IPS DF 6.9 (cell line): Measurements from ENCODE around the gene NCR2.
"Not testable (repeated sequence)": the region's sequence is repeated elsewhere in the genome, so short reads cannot be mapped to it uniquely, and the experiment has no call there.

ENCODE experiments used
- DNase-seq: peaks from one replicate; pipeline ENCODE4 v3.0.0-alpha.2; 2013; ENCODE audit warnings: low read depth, low spot score
- H3K27ac ChIP-seq: one replicate; pipeline ENCODE4 v1.5.1; 2013; ENCODE audit warnings: low read length, control low read depth
- H3K27me3 ChIP-seq: 2 replicates; pipeline ENCODE4 v1.6.1; 2013; ENCODE audit warnings: mild to moderate bottlenecking, low read length; ENCODE audit not compliant: control insufficient read depth, insufficient read depth
- H3K36me3 ChIP-seq: 2 replicates; pipeline ENCODE4 v1.6.1; 2013; ENCODE audit warnings: low read length; ENCODE audit not compliant: control insufficient read depth, insufficient read depth
- H3K4me1 ChIP-seq: 2 replicates; pipeline ENCODE4 v1.6.1; 2013; ENCODE audit warnings: low read length; ENCODE audit not compliant: control insufficient read depth, insufficient read depth
- H3K4me3 ChIP-seq: 2 replicates; pipeline ENCODE4 v1.5.1; 2013; ENCODE audit warnings: mild to moderate bottlenecking, low read length
- H3K9me3 ChIP-seq: 2 replicates; pipeline ENCODE4 v1.6.1; 2013; ENCODE audit warnings: low read length, inconsistent platforms; ENCODE audit not compliant: control insufficient read depth, insufficient read depth
- WGBS: extraction: QIAGEN DNeasy Blood & Tissue Kit; methylation state at CpG from one replicate; pipeline ENCODE4 v1.1.7; 2013; ENCODE audit warnings: mixed read lengths, missing lambda C conversion rate; ENCODE audit not compliant: insufficient read length, insufficient coverage; 5-methylcytosine and 5-hydroxymethylcytosine counted together

Gene NCR2

GRCh38 chr6:41335296-41335695 lies at the start of gene NCR2:
Gene NCR2 (plus strand): TSS chr6:41335608. CDS start chr6:41335877, 269 bp downstream.
- no CpG with 5 or more reads among the region's 5 CpGs for WGBS
- Histone ChIP-seq H3K27ac (no peak within 1 kb of the TSS), H3K27me3 (no peaks in the 10 kb centered on the region), H3K4me1 (peaks cover 2% of the 10 kb centered on the region; the same call in 1 of the 2 replicates), H3K36me3 (no peaks in the 10 kb centered on the region), H3K9me3 (no peaks in the 10 kb centered on the region), H3K4me3 (no peak within 1 kb of the TSS)
- DNase-seq: no peak

GRCh38 chr6:41286544-41287346 lies 48.7 kb upstream of the NCR2 start, which contains the start of gene TREM1:
Gene TREM1 (minus strand): TSS chr6:41286682. CDS start chr6:41286655, 27 bp downstream.
- H3K36me3 ChIP-seq: no peaks in the 10 kb centered on the region
- no peaks in the 10 kb centered on the region for H3K4me1 ChIP-seq
- no peak for DNase-seq
- H3K27me3 ChIP-seq: peaks cover 2% of the 10 kb centered on the region; the same call in 1 of the 2 replicates
- no CpG with 5 or more reads among the region's 8 CpGs for WGBS
- no peaks in the 10 kb centered on the region for H3K9me3 ChIP-seq
- H3K4me3 ChIP-seq: no peak within 1 kb of the TSS
- no peak within 1 kb of the TSS for H3K27ac ChIP-seq

- no peak overlapping the region for H3K4me3 ChIP-seq
- no peaks in the 10 kb centered on the region for H3K9me3 ChIP-seq
- no peaks in the 10 kb centered on the region for H3K4me1 ChIP-seq
- no CpG with 5 or more reads among the region's 6 CpGs for WGBS
- H3K36me3 ChIP-seq: no peaks in the 10 kb centered on the region
- DNase-seq: no peak
- H3K27ac ChIP-seq: no peak overlapping the region
- H3K27me3 ChIP-seq: peaks cover 5% of the 10 kb centered on the region; the same call in 1 of the 2 replicates
Observed at GRCh38 chr6:41288030-41288753, 47.2 kb upstream of the NCR2 start.

GRCh38 chr6:41288754-41289129 lies 46.7 kb upstream of the NCR2 start:
- DNase-seq: no peak
- Histone ChIP-seq H3K9me3 (no peaks in the 10 kb centered on the region), H3K27ac (no peak overlapping the region), H3K36me3 (no peaks in the 10 kb centered on the region), H3K27me3 (peaks cover 5% of the 10 kb centered on the region; the same call in 1 of the 2 replicates), H3K4me3 (no peak overlapping the region), H3K4me1 (no peaks in the 10 kb centered on the region)
- whole genome bisulfite sequencing: no CpG with 5 or more reads among the region's 2 CpGs

GRCh38 chr6:41289815-41290214 lies 45.6 kb upstream of the NCR2 start:
- whole genome bisulfite sequencing: no CpG with 5 or more reads among the region's 4 CpGs
- no peaks in the 10 kb centered on the region for H3K36me3 ChIP-seq
- H3K27me3 ChIP-seq: peaks cover 5% of the 10 kb centered on the region; the same call in 1 of the 2 replicates
- no peaks in the 10 kb centered on the region for H3K9me3 ChIP-seq
- peaks cover 3% of the 10 kb centered on the region; the same call in 1 of the 2 replicates for H3K4me1 ChIP-seq
- no peak overlapping the region for H3K4me3 ChIP-seq
- DNase-seq: no peak
- H3K27ac ChIP-seq: no peak overlapping the region

GRCh38 chr6:41291717-41292116 lies 43.7 kb upstream of the NCR2 start:
- Histone ChIP-seq H3K4me1 (peaks cover 4% of the 10 kb centered on the region), H3K27ac (no peak overlapping the region), H3K4me3 (no peak overlapping the region), H3K27me3 (peaks cover 3% of the 10 kb centered on the region; the same call in 1 of the 2 replicates), H3K36me3 (no peaks in the 10 kb centered on the region), H3K9me3 (no peaks in the 10 kb centered on the region)
- DNase-seq: no peak
- WGBS: no CpG with 5 or more reads among the region's 1 CpG

- H3K4me3 ChIP-seq: no peak overlapping the region
- no CpG with 5 or more reads among the region's 3 CpGs for WGBS
- H3K9me3 ChIP-seq: no peaks in the 10 kb centered on the region; the same call in 1 of the 2 replicates
- H3K36me3 ChIP-seq: no peaks in the 10 kb centered on the region
- DNase-seq: no peak
- no peak overlapping the region for H3K27ac ChIP-seq
- H3K27me3 ChIP-seq: peaks cover 3% of the 10 kb centered on the region; the same call in 1 of the 2 replicates
- peaks cover 4% of the 10 kb centered on the region for H3K4me1 ChIP-seq
Observed at GRCh38 chr6:41294214-41294872, 41.1 kb upstream of the NCR2 start.

- not testable (repeated sequence) for H3K4me1 ChIP-seq, DNase-seq, H3K27ac ChIP-seq, H3K4me3 ChIP-seq, H3K9me3 ChIP-seq, H3K36me3 ChIP-seq, H3K27me3 ChIP-seq
- no CpG with 5 or more reads among the region's 5 CpGs for WGBS
Observed at GRCh38 chr6:41297248-41297647, 38.2 kb upstream of the NCR2 start.

- DNase-seq: no peak
- WGBS: no CpG with 5 or more reads among the region's 3 CpGs
- H3K27me3 ChIP-seq: no peaks in the 10 kb centered on the region
- no peak overlapping the region for H3K4me3 ChIP-seq
- H3K9me3 ChIP-seq: no peaks in the 10 kb centered on the region; the same call in 1 of the 2 replicates
- peaks cover 4% of the 10 kb centered on the region for H3K4me1 ChIP-seq
- H3K27ac ChIP-seq: no peak overlapping the region
- no peaks in the 10 kb centered on the region for H3K36me3 ChIP-seq
Observed at GRCh38 chr6:41298785-41299502, 36.5 kb upstream of the NCR2 start.

- H3K4me3 ChIP-seq: no peak overlapping the region
- no CpG with 5 or more reads among the region's 5 CpGs for WGBS
- DNase-seq: no peak
- no peaks in the 10 kb centered on the region for H3K4me1 ChIP-seq
- H3K9me3 ChIP-seq: no peaks in the 10 kb centered on the region
- no peak overlapping the region for H3K27ac ChIP-seq
- no peaks in the 10 kb centered on the region for H3K36me3 ChIP-seq
- no peaks in the 10 kb centered on the region for H3K27me3 ChIP-seq
Observed at GRCh38 chr6:41302638-41303037, 32.8 kb upstream of the NCR2 start.
